HEK293T (cell line): ENCODE results near the gene CNTLN.

Experiments
- CTCF ChIA-PET: fragments of 350-600 bp; formaldehyde crosslinking; extraction: SDS; loops from one replicate; lab custom pipeline; 2021; ENCODE audit warnings: antibody characterized with exemption, inconsistent platforms; lab: Yijun Ruan, JAX
- POLR2A ChIA-PET: fragments of 350-600 bp; formaldehyde crosslinking; extraction: SDS; loops from one replicate; lab custom pipeline; 2020; ENCODE audit warnings: antibody characterized with exemption, inconsistent platforms; lab: Yijun Ruan, JAX
- DNase-seq: peaks from one replicate; pipeline ENCODE4 v3.0.0; 2012; ENCODE audit warnings: mixed read lengths; ENCODE audit errors: extremely low spot score
- ARNT ChIP-seq: fragments of 450-650 bp; IDR thresholded peaks from 2 replicates; pipeline ENCODE4 v1.6.1; 2017; ENCODE audit warnings: mild to moderate bottlenecking
- BHLHE40 ChIP-seq: fragments of 450-650 bp; IDR thresholded peaks from 2 replicates; pipeline ENCODE4 v1.6.1; 2016; ENCODE audit warnings: mild to moderate bottlenecking, moderate library complexity, borderline replicate concordance
- CTBP1 ChIP-seq: fragments of 450-650 bp; IDR thresholded peaks from 2 replicates; pipeline ENCODE4 v1.6.1; 2016; ENCODE audit warnings: borderline replicate concordance
- ELF4 ChIP-seq: fragments of 450-650 bp; IDR thresholded peaks from 2 replicates; pipeline ENCODE4 v1.6.1; 2017; ENCODE audit warnings: antibody characterized with exemption
- FOXA1 ChIP-seq: fragments of 450-650 bp; IDR thresholded peaks from 2 replicates; pipeline ENCODE4 v1.6.1; 2016; ENCODE audit warnings: mild to moderate bottlenecking
- FOXK2 ChIP-seq: fragments of 450-650 bp; IDR thresholded peaks from 2 replicates; pipeline ENCODE4 v1.6.1; 2016; ENCODE audit warnings: mild to moderate bottlenecking
- FOXM1 ChIP-seq: fragments of 450-650 bp; IDR thresholded peaks from 2 replicates; pipeline ENCODE4 v1.6.1; 2017; ENCODE audit warnings: mild to moderate bottlenecking, borderline replicate concordance
- HDGF ChIP-seq: fragments of 450-650 bp; IDR thresholded peaks from 2 replicates; pipeline ENCODE4 v1.6.1; 2017; ENCODE audit warnings: antibody characterized with exemption, borderline replicate concordance
- L3MBTL2 ChIP-seq: fragments of 450-650 bp; conservative IDR thresholded peaks from 2 replicates; pipeline ENCODE4 v1.6.1; 2016; ENCODE audit warnings: mild to moderate bottlenecking
- LEF1 ChIP-seq: fragments of 450-650 bp; IDR thresholded peaks from 2 replicates; pipeline ENCODE4 v1.6.1; 2017; ENCODE audit warnings: mild to moderate bottlenecking, borderline replicate concordance
- NFRKB ChIP-seq: fragments of 450-650 bp; IDR thresholded peaks from 2 replicates; pipeline ENCODE4 v1.6.1; 2016; ENCODE audit warnings: mild to moderate bottlenecking, moderate library complexity
- SP1 ChIP-seq: fragments of 450-650 bp; IDR thresholded peaks from 2 replicates; pipeline ENCODE4 v1.6.1; 2017
- SUZ12 ChIP-seq: fragments of 450-650 bp; IDR thresholded peaks from 2 replicates; pipeline ENCODE4 v1.6.1; 2016; ENCODE audit warnings: mild to moderate bottlenecking
- TARDBP ChIP-seq: fragments of 450-650 bp; IDR thresholded peaks from 2 replicates; pipeline ENCODE4 v1.6.1; 2016
- ZNF384 ChIP-seq: fragments of 450-650 bp; IDR thresholded peaks from 2 replicates; pipeline ENCODE4 v1.6.1; 2016
- TF ChIP-seq, protein P1 (sequence below): fragments of 450-650 bp; IDR thresholded peaks from 2 replicates; pipeline ENCODE4 v1.6.1; 2016

CNTLN gene

DNA sequence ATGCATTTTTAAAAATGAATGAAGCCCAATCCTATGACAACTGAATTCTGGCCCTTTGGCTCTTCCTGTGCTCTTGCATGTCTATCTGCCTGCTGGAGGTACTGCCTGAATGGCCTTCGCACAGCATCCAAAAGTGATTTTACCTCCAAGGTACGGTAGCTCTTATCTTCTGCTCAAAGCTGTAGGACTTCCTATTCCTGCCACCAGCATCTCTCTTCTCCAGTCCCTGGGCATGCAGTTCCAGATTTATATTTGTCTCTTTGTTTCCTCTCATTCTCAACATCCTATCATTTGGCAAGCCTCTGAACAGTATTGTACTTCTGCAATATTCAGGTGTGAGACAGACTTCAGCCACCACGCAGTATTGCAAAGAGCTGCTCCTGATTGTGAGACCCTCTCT, 400.3 kb downstream of the CNTLN start:
- DNase-seq: no peak
- TF ChIP-seq, protein P1, sequence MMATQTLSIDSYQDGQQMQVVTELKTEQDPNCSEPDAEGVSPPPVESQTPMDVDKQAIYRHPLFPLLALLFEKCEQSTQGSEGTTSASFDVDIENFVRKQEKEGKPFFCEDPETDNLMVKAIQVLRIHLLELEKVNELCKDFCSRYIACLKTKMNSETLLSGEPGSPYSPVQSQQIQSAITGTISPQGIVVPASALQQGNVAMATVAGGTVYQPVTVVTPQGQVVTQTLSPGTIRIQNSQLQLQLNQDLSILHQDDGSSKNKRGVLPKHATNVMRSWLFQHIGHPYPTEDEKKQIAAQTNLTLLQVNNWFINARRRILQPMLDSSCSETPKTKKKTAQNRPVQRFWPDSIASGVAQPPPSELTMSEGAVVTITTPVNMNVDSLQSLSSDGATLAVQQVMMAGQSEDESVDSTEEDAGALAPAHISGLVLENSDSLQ: no peak
- TF ChIP-seq ARNT (no peak), SP1 (no peak), LEF1 (no peak), FOXA1 (no peak), L3MBTL2 (no peak), CTBP1 (no peak), TARDBP (no peak), SUZ12 (no peak), FOXK2 (no peak), BHLHE40 (no peak), ZNF384 (no peak), HDGF (no peak), FOXM1 (no peak), NFRKB (no peak), ELF4 (no peak)
- POLR2A ChIA-PET: no interaction called here
- CTCF ChIA-PET: interaction anchor here (0.6 kb wide), 1 partner anchor 267 kb away, joined by 3 read pairs; no protein-coding TSS in a partner anchor

DNA sequence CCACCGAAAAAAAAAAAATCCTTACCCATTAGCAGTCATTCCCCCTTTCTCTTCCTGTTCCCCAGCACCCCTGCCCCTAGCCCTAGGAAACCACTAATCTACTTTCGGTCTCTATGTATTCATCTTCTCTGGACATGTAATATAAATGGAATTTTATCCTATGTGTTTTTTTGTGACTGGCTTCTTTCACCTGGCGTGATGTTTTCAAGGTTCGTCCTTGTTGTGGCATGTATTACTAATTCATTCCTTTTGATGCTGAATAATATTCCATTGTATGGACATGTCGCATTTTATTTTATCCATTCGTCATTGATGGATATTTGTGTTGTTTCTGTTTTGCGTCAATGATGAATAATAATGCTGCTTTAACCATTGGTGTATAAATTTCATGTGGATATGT, 401.2 kb downstream of the CNTLN start:
- TF ChIP-seq, protein P1: no peak
- TF ChIP-seq L3MBTL2: no peak
- TF ChIP-seq SP1: no peak
- TF ChIP-seq CTBP1: no peak
- TF ChIP-seq BHLHE40: no peak
- TF ChIP-seq LEF1: no peak
- TF ChIP-seq NFRKB: no peak
- TF ChIP-seq HDGF: no peak
- no peak for TF ChIP-seq SUZ12
- TF ChIP-seq ELF4: no peak
- no peak for TF ChIP-seq FOXA1
- no peak for TF ChIP-seq ARNT
- TF ChIP-seq FOXM1: no peak
- no peak for TF ChIP-seq TARDBP
- TF ChIP-seq ZNF384: no peak
- ChIA-PET POLR2A (no interaction called here), CTCF (no interaction called here)
- no peak for DNase-seq

DNA sequence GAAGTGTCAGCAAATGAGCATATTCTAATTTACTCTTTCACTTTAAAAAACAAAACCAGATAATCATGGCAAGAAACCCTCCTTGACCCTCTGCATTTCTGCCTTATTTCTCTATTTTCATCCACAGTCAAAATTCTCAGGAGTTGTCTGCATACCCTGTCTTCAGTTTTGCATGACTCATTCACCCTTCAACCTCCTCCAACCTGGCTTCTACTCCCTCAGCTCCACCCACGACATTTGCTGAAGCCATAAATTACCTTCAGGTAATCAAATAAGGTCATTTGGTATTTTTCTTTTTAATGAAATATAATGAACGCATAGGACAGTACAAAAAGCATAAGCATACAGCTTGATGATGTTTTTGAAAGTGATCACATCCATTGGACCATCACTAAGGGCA, 416.2 kb downstream of the CNTLN start:
- TF ChIP-seq, protein P1: no peak
- no peak for TF ChIP-seq CTBP1
- TF ChIP-seq BHLHE40: no peak
- TF ChIP-seq FOXK2: no peak
- no peak for TF ChIP-seq TARDBP
- no peak for TF ChIP-seq ZNF384
- TF ChIP-seq L3MBTL2: no peak
- TF ChIP-seq HDGF: no peak
- no peak for TF ChIP-seq LEF1
- no peak for TF ChIP-seq FOXM1
- no peak for TF ChIP-seq NFRKB
- ChIA-PET POLR2A (no interaction called here), CTCF (no interaction called here)

More for the DNA sequence above, 416.2 kb downstream of the CNTLN start:
- no peak for DNase-seq
